Keratinocyte (primary cell): ENCODE measurements around the gene ITSN1. TPM values are rescaled to one million over a fixed set of nuclear protein-coding genes. Genes with fewer than 3 reads are reported as not detected.

Experiments used
- DNase-seq: peaks from one replicate; pipeline ENCODE4 v3.0.0-alpha.2; 2011; ENCODE audit warnings: low read depth, missing footprints, low spot score
- FAIRE-seq: peaks from 2 replicates; lab custom pipeline; 2011; peaks lifted over from hg19 to GRCh38; lab: Jason Lieb, UNC
- H2AFZ ChIP-seq: 2 replicates; pipeline ENCODE4 v1.6.0; 2012; ENCODE audit warnings: low read length, control low read depth, inconsistent platforms; ENCODE audit not compliant: control insufficient read depth
- H3K27ac ChIP-seq: 2 replicates; pipeline ENCODE4 v1.5.1; 2011; ENCODE audit warnings: low read length; ENCODE audit not compliant: control insufficient read depth, insufficient read depth
- H3K27me3 ChIP-seq: 3 replicates; pipeline ENCODE4 v1.6.0; 2011; ENCODE audit warnings: low read length; ENCODE audit not compliant: control insufficient read depth, insufficient read depth; ENCODE audit errors: extremely low read depth
- H3K36me3 ChIP-seq, 2 experiments: 2 replicates in 1 of 2; 3 replicates in 1 of 2; pipeline ENCODE4 v1.5.1; 2011; ENCODE audit warnings: low read length in 2 of 2, mild to moderate bottlenecking in 1 of 2; ENCODE audit not compliant: control insufficient read depth in 2 of 2, insufficient read depth in 2 of 2; ENCODE audit errors: extremely low read depth in 1 of 2
- H3K4me1 ChIP-seq: 3 replicates; pipeline ENCODE4 v1.5.1; 2011; ENCODE audit warnings: low read length; ENCODE audit not compliant: control insufficient read depth, insufficient read depth; ENCODE audit errors: extremely low read depth
- H3K4me2 ChIP-seq: 3 replicates; pipeline ENCODE4 v1.6.0; 2011; ENCODE audit warnings: low read depth, low read length; ENCODE audit not compliant: control insufficient read depth, insufficient read depth; ENCODE audit errors: extremely low read depth
- H3K4me3 ChIP-seq, 3 experiments: fragments of 200-600 bp in 1 of 3; sonication (generic) in 1 of 3; 2 replicates in 2 of 3; 3 replicates in 1 of 3; pipeline ENCODE4 v1.5.1; 2011 to 2016; ENCODE audit warnings: low read length in 3 of 3, mild to moderate bottlenecking in 3 of 3, control low read depth in 2 of 3, inconsistent platforms in 1 of 3, low read depth in 1 of 3, mixed read lengths in 1 of 3, mixed run types in 1 of 3, moderate library complexity in 1 of 3; ENCODE audit not compliant: control insufficient read depth in 2 of 3, insufficient read depth in 2 of 3; ENCODE audit errors: extremely low read depth in 1 of 3
- H3K79me2 ChIP-seq: 2 replicates; pipeline ENCODE4 v1.6.0; 2012; ENCODE audit warnings: low read length; ENCODE audit not compliant: control insufficient read depth, insufficient read depth
- H3K9ac ChIP-seq: 3 replicates; pipeline ENCODE4 v1.6.0; 2011; ENCODE audit warnings: low read length; ENCODE audit not compliant: control insufficient read depth, insufficient read depth; ENCODE audit errors: extremely low read depth
- H3K9me1 ChIP-seq: 3 replicates; pipeline ENCODE4 v1.6.0; 2011; ENCODE audit warnings: low read length; ENCODE audit not compliant: control insufficient read depth, insufficient read depth; ENCODE audit errors: extremely low read depth
- H3K9me3 ChIP-seq: 2 replicates; pipeline ENCODE4 v1.5.1; 2012; ENCODE audit warnings: low read depth, low read length; ENCODE audit not compliant: control insufficient read depth
- H4K20me1 ChIP-seq: 3 replicates; pipeline ENCODE4 v1.6.0; 2011; ENCODE audit warnings: low read length; ENCODE audit not compliant: control insufficient read depth, insufficient read depth; ENCODE audit errors: extremely low read depth
- EZH2 ChIP-seq: IDR thresholded peaks from one replicate; pipeline ENCODE4 v1.6.1; 2012; ENCODE audit warnings: inconsistent platforms, mild to moderate bottlenecking, low read length, moderate library complexity
- dilution Hi-C: fragments of 300-500 bp; cut with MboI; formaldehyde crosslinking; loops from one replicate; pipeline ENCODE4 v1.7.0; 2020; ENCODE audit warnings: low sequenced_read_pairs; ENCODE audit not compliant: extremely low pct_ligation_motif_present
- polyA plus RNA-seq, 5 experiments: library from polyadenylated mRNA; depleted of rRNA in 3 of 5; stranded (reverse) in 3 of 5; stranded (forward) in 1 of 5; unstranded in 1 of 5; fragments of >200 nt; gene quantifications; 1 replicate in 1 of 5; 2 replicates in 3 of 5; 3 replicates in 1 of 5; pipeline versions ENCODE4 v1.2.1 to v1.2.3, GENCODE V29; 2011 to 2012; ENCODE audit warnings: missing spikeins in 2 of 5, low read depth in 1 of 5, low replicate concordance in 1 of 5
- TF ChIP-seq, protein P1 (sequence below), 3 experiments: IDR thresholded peaks in 1 of 3; conservative IDR thresholded peaks in 1 of 3; optimal IDR thresholded peaks in 1 of 3; 2 replicates in 2 of 3; 3 replicates in 1 of 3; pipeline versions ENCODE3 to v1.5.1; 2011; ENCODE audit warnings: low read length in 3 of 3, mild to moderate bottlenecking in 3 of 3, moderate library complexity in 2 of 3, control low read depth in 1 of 3, inconsistent platforms in 1 of 3; ENCODE audit not compliant: insufficient read depth in 2 of 3; ENCODE audit errors: extremely low read depth in 1 of 3

The ITSN1 gene
- polyA plus RNA-seq, 1 donor (not counting 4 experiments of a cell fraction or from before 2014, with no cell fraction given): 34.3 TPM

DNA sequence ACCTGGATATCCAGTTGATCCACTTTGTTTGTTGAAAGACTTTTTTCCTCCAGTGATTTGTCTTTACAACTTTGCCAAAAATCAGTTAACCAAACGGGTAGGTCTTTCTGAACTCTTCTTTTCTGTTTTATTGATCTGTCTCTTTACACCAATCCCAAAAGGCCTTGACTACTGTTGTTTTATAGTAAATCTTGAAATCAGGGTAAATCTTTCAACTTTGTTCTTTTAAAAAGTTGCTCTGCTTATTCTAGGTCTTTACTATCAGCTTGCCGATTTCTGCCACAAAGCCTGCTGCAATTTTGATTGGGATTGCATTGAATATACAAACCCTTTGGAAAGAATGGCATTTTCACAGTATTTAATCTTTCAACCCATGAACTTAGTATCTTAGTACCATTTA lies 66.6 kb downstream of the ITSN1 start:
- Histone ChIP-seq H2AFZ (no peak overlapping the region), H3K36me3 (no peaks in the 10 kb centered on the region), H3K9ac (no peak overlapping the region), H3K9me1 (no peaks in the 10 kb centered on the region), H3K79me2 (peaks cover 63% of the 10 kb centered on the region), H3K27me3 (no peaks in the 10 kb centered on the region), H3K4me3 (no peak overlapping the region), H4K20me1 (no peaks in the 10 kb centered on the region), H3K4me1 (peaks cover 11% of the 10 kb centered on the region), H3K27ac (no peak overlapping the region), H3K4me2 (no peak overlapping the region), H3K9me3 (no peaks in the 10 kb centered on the region)
- FAIRE-seq (peak; percentile 69), DNase-seq (no peak)
- TF ChIP-seq, protein P1, sequence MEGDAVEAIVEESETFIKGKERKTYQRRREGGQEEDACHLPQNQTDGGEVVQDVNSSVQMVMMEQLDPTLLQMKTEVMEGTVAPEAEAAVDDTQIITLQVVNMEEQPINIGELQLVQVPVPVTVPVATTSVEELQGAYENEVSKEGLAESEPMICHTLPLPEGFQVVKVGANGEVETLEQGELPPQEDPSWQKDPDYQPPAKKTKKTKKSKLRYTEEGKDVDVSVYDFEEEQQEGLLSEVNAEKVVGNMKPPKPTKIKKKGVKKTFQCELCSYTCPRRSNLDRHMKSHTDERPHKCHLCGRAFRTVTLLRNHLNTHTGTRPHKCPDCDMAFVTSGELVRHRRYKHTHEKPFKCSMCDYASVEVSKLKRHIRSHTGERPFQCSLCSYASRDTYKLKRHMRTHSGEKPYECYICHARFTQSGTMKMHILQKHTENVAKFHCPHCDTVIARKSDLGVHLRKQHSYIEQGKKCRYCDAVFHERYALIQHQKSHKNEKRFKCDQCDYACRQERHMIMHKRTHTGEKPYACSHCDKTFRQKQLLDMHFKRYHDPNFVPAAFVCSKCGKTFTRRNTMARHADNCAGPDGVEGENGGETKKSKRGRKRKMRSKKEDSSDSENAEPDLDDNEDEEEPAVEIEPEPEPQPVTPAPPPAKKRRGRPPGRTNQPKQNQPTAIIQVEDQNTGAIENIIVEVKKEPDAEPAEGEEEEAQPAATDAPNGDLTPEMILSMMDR (optimal IDR thresholded peaks at IDR 0.05 in 1 of 3, IDR thresholded peaks at IDR 0.05 in 1 of 3, conservative IDR thresholded peaks at IDR 0.05 in 1 of 3; ENCODE audit: extremely low read depth in 1 of 3, insufficient read depth in 2 of 3, low read length in 3 of 3): no peak
- TF ChIP-seq EZH2: no peak
- dilution Hi-C loops: no loop called here

DNA sequence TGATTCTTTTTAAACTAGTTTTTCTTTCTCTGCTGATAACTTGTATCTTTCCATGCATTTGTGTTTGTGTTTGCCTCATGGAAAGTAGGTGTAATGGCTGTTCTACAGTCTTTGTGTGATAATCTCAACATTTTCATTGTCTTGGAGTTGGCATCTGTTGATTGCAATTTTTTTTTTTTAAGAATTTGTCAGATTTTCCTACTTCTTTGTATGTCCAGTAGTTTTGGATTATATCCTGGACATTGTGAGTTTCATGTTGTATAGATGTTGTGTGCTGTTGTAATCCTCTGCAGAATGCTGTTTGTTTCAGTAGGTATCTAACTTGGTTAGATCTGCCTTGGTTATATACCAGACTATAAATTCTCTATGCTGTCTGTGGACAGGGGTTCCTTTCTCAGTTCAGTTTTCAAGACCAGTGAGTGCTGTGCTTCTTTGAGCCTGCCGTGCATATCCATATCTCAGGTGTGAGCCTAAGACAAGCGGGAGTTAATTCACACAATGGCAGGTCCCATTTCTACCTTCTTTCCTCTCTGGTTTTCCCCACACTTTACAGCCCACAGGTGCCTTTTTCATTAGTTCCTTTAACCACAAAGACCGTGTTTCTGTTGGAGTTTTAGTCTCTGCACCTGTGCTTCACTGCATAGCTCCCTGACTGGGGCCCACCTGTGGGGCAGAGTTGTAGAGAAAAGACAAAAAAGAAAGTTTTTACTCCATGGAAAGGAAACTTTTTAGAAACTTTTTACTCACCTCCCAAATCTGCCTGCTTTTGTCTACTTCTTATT lies 69.9 kb downstream of the ITSN1 start:
- H3K36me3 ChIP-seq: no peaks in the 10 kb centered on the region
- no peak for FAIRE-seq
- TF ChIP-seq, protein P1 (optimal IDR thresholded peaks at IDR 0.05 in 1 of 3, IDR thresholded peaks at IDR 0.05 in 1 of 3, conservative IDR thresholded peaks at IDR 0.05 in 1 of 3; ENCODE audit: extremely low read depth in 1 of 3, insufficient read depth in 2 of 3, low read length in 3 of 3): no peak

More for the DNA sequence above, 69.9 kb downstream of the ITSN1 start:
- no peak overlapping the region for H3K9ac ChIP-seq
- H3K79me2 ChIP-seq: peaks cover 65% of the 10 kb centered on the region
- H3K4me2 ChIP-seq: no peak overlapping the region
- H2AFZ ChIP-seq: no peak overlapping the region
- H3K27ac ChIP-seq: no peak overlapping the region
- dilution Hi-C loops: no loop called here
- no peaks in the 10 kb centered on the region for H3K9me3 ChIP-seq
- H3K9me1 ChIP-seq: no peaks in the 10 kb centered on the region
- peaks cover 2% of the 10 kb centered on the region for H3K4me1 ChIP-seq
- DNase-seq: no peak
- no peaks in the 10 kb centered on the region for H4K20me1 ChIP-seq
- H3K4me3 ChIP-seq: no peak overlapping the region
- H3K27me3 ChIP-seq: no peaks in the 10 kb centered on the region
